Activated CD8-positive, alpha-beta T cell treated with anti-CD3 and anti-CD28 coated beads for 36 hours (primary cell): ENCODE data around the gene MARF1. TPM values are rescaled to one million over a fixed set of nuclear protein-coding genes. Genes with fewer than 3 reads are reported as not detected.
"Not testable (repeated sequence)": the region's sequence is repeated elsewhere in the genome, so short reads cannot be mapped to it uniquely, and the experiment has no call there.

Source experiments
- ATAC-seq: fragments of 200-7000 bp; cut with Tn5 transposase; one replicate; pipeline ENCODE4 v1.10.0; 2021; ENCODE audit warnings: mild to moderate bottlenecking, moderate library complexity
- CTCF ChIA-PET: fragments of 350-600 bp; sonication (Branson Sonifier 250); formaldehyde crosslinking; loops from one replicate; lab custom pipeline; 2021; ENCODE audit warnings: antibody characterized with exemption; lab: Charles Lee
- POLR2A ChIA-PET: fragments of 350-600 bp; sonication (Branson Sonifier 250); formaldehyde crosslinking; loops from one replicate; lab custom pipeline; 2021; ENCODE audit warnings: antibody characterized with exemption; lab: Charles Lee
- DNase-seq: peaks from one replicate; pipeline ENCODE4 v3.0.0-alpha.2; 2020
- H3K27ac Mint-ChIP-seq: one replicate; pipeline ENCODE4 v1.8.0; 2021; ENCODE audit warnings: mild to moderate bottlenecking, mixed read lengths
- H3K27me3 Mint-ChIP-seq: one replicate; pipeline ENCODE4 v1.8.0; 2021; ENCODE audit warnings: mixed read lengths
- H3K36me3 Mint-ChIP-seq: one replicate; pipeline ENCODE4 v1.8.0; 2021; ENCODE audit warnings: low read depth, mixed read lengths
- H3K4me1 Mint-ChIP-seq: one replicate; pipeline ENCODE4 v1.8.0; 2021; ENCODE audit warnings: low read depth, mixed read lengths
- H3K4me3 Mint-ChIP-seq: one replicate; pipeline ENCODE4 v1.8.0; 2021; ENCODE audit warnings: mild to moderate bottlenecking, moderate library complexity, mixed read lengths
- H3K9me3 Mint-ChIP-seq: one replicate; pipeline ENCODE4 v1.8.0; 2021; ENCODE audit warnings: mixed read lengths
- intact Hi-C: fragments of 100-400 bp; cut with micrococcal nuclease; formaldehyde crosslinking; loops from one replicate; pipeline ENCODE4 v1.10.0; 2022
- total RNA-seq, 2 experiments: library from RNA; stranded (reverse); gene quantifications; one replicate each; pipeline ENCODE4 v1.2.3, GENCODE V29; 2021
- TF ChIP-seq, protein P1 (sequence below): fragments of 200-600 bp; IDR thresholded peaks from one replicate; pipeline ENCODE4 v1.8.0; 2022; ENCODE audit warnings: antibody characterized with exemption, mild to moderate bottlenecking

The MARF1 gene
- total RNA-seq, 2 experiments from 2014 or later, result 55.7 to 56.0 TPM

DNA sequence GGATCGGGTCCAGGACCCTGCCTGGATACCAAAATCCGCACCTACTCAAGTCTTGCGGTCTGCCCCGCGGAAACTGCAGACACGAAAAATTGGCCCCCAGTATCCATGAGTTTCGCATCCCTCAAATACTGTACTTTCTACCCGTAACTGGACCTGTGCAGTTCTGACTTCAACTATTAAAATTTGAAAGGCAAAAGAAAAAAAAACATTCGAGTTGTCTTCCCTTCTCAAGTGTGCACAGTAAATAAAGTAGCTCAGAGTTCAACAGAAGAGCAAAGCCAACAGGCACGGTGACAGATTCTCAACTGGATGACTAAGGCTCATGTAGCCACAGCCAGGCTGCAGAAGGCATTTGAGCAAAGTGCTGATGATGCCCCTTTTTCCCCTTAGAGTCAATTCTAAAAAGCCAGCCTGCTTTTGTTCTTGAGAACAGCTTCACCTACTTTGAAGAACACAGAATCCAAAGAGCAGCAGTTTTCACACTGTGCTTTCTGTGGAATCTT lies 32.5 kb downstream of the MARF1 start:
- peak; percentile 34 for DNase-seq
- TF ChIP-seq, protein P1, sequence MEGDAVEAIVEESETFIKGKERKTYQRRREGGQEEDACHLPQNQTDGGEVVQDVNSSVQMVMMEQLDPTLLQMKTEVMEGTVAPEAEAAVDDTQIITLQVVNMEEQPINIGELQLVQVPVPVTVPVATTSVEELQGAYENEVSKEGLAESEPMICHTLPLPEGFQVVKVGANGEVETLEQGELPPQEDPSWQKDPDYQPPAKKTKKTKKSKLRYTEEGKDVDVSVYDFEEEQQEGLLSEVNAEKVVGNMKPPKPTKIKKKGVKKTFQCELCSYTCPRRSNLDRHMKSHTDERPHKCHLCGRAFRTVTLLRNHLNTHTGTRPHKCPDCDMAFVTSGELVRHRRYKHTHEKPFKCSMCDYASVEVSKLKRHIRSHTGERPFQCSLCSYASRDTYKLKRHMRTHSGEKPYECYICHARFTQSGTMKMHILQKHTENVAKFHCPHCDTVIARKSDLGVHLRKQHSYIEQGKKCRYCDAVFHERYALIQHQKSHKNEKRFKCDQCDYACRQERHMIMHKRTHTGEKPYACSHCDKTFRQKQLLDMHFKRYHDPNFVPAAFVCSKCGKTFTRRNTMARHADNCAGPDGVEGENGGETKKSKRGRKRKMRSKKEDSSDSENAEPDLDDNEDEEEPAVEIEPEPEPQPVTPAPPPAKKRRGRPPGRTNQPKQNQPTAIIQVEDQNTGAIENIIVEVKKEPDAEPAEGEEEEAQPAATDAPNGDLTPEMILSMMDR, result no peak
- peaks cover 53% of the 10 kb centered on the region for H3K36me3 Mint-ChIP-seq
- no peaks in the 10 kb centered on the region for H3K27me3 Mint-ChIP-seq
- intact Hi-C loops, result no loop called here
- ChIA-PET CTCF (no interaction called here), POLR2A (interaction anchor here (0.6 kb wide), 1 partner anchor 14 kb away, joined by 3 read pairs; no protein-coding TSS in a partner anchor)
- peaks cover 6% of the 10 kb centered on the region for H3K4me1 Mint-ChIP-seq
- H3K4me3 Mint-ChIP-seq, result no peak overlapping the region
- peak overlapping the region; percentile 0 for H3K27ac Mint-ChIP-seq
- no peaks in the 10 kb centered on the region for H3K9me3 Mint-ChIP-seq
- peak; percentile 47 for ATAC-seq

DNA sequence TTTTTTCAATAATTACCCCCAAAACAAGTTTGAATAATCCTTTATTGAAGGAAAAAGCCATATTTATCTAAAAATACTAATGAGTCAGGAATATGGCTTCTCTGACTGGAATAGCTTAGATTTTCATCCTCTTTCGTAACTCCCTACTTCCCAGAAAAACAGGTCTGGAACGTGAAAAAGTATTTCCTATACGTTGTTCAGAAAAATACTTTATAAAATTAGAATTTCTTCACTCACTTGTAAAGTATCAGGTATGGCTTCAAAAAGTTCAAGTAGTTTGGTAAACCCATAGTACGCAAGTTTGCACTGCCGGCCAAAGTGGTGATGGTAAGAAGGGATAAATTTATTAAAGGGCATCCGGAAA lies 33.7 kb downstream of the MARF1 start:
- intact Hi-C loops, result no loop called here
- Mint-ChIP-seq H3K9me3 (no peaks in the 10 kb centered on the region), H3K4me1 (peaks cover 6% of the 10 kb centered on the region), H3K27me3 (no peaks in the 10 kb centered on the region), H3K36me3 (peaks cover 53% of the 10 kb centered on the region), H3K4me3 (no peak overlapping the region), H3K27ac (no peak overlapping the region)
- TF ChIP-seq, protein P1, result no peak
- ChIA-PET POLR2A (interaction anchor here (0.7 kb wide), 1 partner anchor 95 kb away, joined by 4 read pairs; no protein-coding TSS in a partner anchor), CTCF (no interaction called here)
- no peak for DNase-seq
- ATAC-seq, result no peak

DNA sequence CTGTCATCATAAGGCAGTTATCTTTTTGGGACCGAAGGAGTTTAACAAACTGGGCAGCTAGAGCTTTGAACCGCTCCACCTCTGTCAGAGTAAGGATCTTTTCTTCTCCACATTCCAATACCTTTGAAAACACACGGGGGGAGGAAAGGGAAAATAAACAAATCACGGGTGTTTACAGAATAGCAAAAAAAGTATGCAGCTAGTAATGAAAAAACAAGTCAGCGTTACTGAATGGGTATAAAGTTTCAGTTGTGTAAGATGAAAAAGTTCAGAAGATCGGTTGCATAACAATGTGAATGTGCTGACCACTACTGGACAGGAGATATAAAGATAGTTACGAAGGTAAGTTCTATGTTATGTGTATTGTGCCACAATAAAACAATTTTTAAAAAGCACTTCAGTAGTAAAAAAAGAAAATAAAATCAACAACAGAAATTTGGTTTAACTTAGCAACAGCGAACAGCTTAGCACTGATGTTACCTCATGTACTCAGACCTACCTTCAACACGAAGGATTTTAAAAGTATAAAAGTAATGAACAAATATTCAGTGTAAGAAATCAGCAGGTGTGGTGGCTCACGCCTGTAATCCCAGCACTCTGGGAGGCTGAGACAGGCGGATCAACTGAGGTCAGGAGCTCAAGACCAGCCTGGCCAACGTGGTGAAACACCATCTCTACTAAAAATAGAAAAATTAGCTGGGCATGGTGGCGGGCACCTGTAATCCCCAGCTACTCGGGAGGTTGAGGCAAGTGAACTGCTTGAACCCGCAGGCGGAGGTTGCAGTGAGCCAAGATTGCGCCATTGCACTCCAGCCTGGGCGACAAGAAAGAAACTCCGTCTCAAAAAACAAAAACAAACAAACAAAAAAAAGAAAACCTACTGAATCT lies 34.3 kb downstream of the MARF1 start:
- ATAC-seq (no peak), DNase-seq (no peak)
- Mint-ChIP-seq H3K36me3 (peaks cover 57% of the 10 kb centered on the region), H3K9me3 (no peaks in the 10 kb centered on the region), H3K27me3 (no peaks in the 10 kb centered on the region), H3K4me1 (peaks cover 6% of the 10 kb centered on the region), H3K27ac (no peak overlapping the region), H3K4me3 (no peak overlapping the region)
- TF ChIP-seq, protein P1, result no peak
- intact Hi-C loops, result no loop called here
- ChIA-PET POLR2A (interaction anchor here (0.6 to 0.9 kb wide), 3 partner anchors 28 to 96 kb away, joined by 3 to 5 read pairs (median 4); no protein-coding TSS in a partner anchor), CTCF (no interaction called here)

DNA sequence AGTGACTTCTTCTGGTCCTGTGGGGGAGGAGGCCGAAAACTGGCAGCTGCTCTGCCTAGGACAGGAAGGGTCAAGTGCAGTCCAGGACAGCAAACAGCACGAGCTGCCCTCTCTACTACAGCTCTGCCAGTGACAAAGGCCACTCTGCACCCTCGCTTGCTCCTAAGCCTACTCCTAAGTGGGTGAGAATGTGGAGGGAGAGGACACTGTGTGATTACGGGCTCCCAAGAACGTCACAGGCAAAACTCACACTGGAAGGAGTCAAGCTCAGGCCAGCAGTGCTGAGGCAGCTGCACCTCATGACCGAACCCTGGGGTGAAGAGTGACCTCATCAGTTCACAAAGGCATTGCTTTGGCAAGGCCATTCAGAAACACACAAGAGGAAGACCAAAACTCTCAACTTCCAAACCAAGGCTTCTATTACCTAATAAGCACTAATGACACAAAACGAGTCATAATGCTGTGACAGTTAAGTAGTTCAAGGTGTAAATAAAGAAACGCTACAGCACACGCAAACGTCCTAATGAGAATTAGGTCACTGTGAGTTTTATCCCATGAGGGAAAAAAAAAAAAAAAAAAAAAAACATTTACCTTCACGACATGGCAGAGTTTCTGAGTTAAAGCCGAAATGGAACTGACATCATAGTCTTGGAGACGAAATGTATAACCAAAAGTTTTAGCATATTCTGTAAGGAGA lies 35.1 kb downstream of the MARF1 start:
- H3K27me3 Mint-ChIP-seq, result no peaks in the 10 kb centered on the region
- POLR2A ChIA-PET, result interaction anchor here (0.6 to 1.5 kb wide), 4 partner anchors 11 to 121 kb away, joined by 3 to 6 read pairs (median 4); no protein-coding TSS in a partner anchor
- ATAC-seq, result no peak
- no peak for DNase-seq
- peaks cover 57% of the 10 kb centered on the region for H3K36me3 Mint-ChIP-seq
- CTCF ChIA-PET, result interaction anchor here (1.0 kb wide), 1 partner anchor 97 kb away, joined by 3 read pairs; no protein-coding TSS in a partner anchor
- intact Hi-C loops, result no loop called here
- no peak overlapping the region for H3K4me3 Mint-ChIP-seq
- no peaks in the 10 kb centered on the region for H3K9me3 Mint-ChIP-seq
- TF ChIP-seq, protein P1, result no peak
- H3K27ac Mint-ChIP-seq, result no peak overlapping the region
- H3K4me1 Mint-ChIP-seq, result peaks cover 6% of the 10 kb centered on the region

DNA sequence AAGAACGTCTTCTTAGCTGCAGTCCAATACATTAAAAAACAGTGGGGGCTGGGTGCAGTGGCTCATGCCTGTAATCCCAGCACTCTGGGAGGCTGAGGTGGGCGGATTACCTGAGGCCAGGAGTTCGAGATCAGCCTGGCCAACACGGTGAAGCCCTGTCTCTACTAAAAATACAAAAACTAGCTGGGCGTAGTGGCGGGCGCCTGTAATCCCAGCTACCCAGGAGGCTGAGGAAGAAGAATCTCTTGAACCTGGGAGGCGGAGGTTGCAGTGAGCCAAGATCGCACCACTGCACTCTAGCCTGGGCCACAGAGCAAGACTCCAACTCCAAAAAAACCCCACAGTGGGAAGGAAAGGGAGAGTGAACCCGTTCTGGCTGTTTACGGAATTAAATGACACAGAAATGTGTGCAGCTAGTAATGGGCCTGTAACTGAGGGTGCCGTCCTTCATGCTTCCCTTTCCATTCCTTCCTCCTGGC lies 35.7 kb downstream of the MARF1 start:
- DNase-seq, H3K4me3 Mint-ChIP-seq, ATAC-seq, H3K9me3 Mint-ChIP-seq, H3K27ac Mint-ChIP-seq, intact Hi-C loops, H3K27me3 Mint-ChIP-seq, H3K4me1 Mint-ChIP-seq: not testable (repeated sequence)
- ChIA-PET POLR2A (interaction anchor here (0.6 to 1.5 kb wide), 2 partner anchors 10 to 120 kb away, joined by 3 to 6 read pairs; no protein-coding TSS in a partner anchor), CTCF (interaction anchor here (1.0 kb wide), 1 partner anchor 98 kb away, joined by 3 read pairs; no protein-coding TSS in a partner anchor)
- peaks cover 56% of the 10 kb centered on the region for H3K36me3 Mint-ChIP-seq
